NCI-H446 treated with DMSO at 0.1 percent for 48 hours (cell line): ENCODE data around the gene PXK.

Experiments used
- DNase-seq: peaks from one replicate; lab custom pipeline; 2025; lab: John Stamatoyannopoulos, UW

The PXK gene

GRCh38 chr3:58384381-58385090 is 51.8 kb downstream of the PXK start:
- no peak for DNase-seq

- no peak for DNase-seq
Measured at GRCh38 chr3:58386626-58387365, 54.1 kb downstream of the PXK start.

- no peak for DNase-seq
Measured at GRCh38 chr3:58387650-58388546, 55.2 kb downstream of the PXK start.

- no peak for DNase-seq
Measured at GRCh38 chr3:58388550-58389091, 55.9 kb downstream of the PXK start.

- no peak for DNase-seq
Measured at GRCh38 chr3:58391156-58391865, 58.6 kb downstream of the PXK start.

GRCh38 chr3:58392181-58392580 is 59.5 kb downstream of the PXK start:
- no peak for DNase-seq

- no peak for DNase-seq
Measured at GRCh38 chr3:58394339-58394738, 61.6 kb downstream of the PXK start.

- DNase-seq = no peak
Measured at GRCh38 chr3:58398669-58399333, 66.1 kb downstream of the PXK start.

GRCh38 chr3:58403513-58404109 is 70.9 kb downstream of the PXK start:
- no peak for DNase-seq

- DNase-seq = no peak
Measured at GRCh38 chr3:58404396-58404795, 71.7 kb downstream of the PXK start.

GRCh38 chr3:58408906-58409305 is 76.2 kb downstream of the PXK start:
- DNase-seq = no peak

- no peak for DNase-seq
Measured at GRCh38 chr3:58409663-58410062, 77.0 kb downstream of the PXK start.

GRCh38 chr3:58411036-58411435 is 78.3 kb downstream of the PXK start:
- no peak for DNase-seq

- DNase-seq = no peak
Measured at GRCh38 chr3:58411851-58412830, 79.4 kb downstream of the PXK start.

GRCh38 chr3:58414538-58415197 is 82.0 kb downstream of the PXK start:
- DNase-seq = no peak

GRCh38 chr3:58416191-58416590 is 83.5 kb downstream of the PXK start:
- DNase-seq = no peak

- no peak for DNase-seq
Measured at GRCh38 chr3:58417075-58417474, 84.4 kb downstream of the PXK start.

GRCh38 chr3:58418227-58418626 is 85.5 kb downstream of the PXK start:
- no peak for DNase-seq
